Adipocyte (in vitro differentiated cells): ENCODE data around the gene CARD9.
"Not testable (repeated sequence)": the region's sequence is repeated elsewhere in the genome, so short reads cannot be mapped to it uniquely, and the experiment has no call there.

Source experiments
- DNase-seq: peaks from one replicate; pipeline ENCODE4 v3.0.0-alpha.2; 2015; ENCODE audit warnings: low read depth
- H3K27me3 ChIP-seq: replicated peaks from 2 replicates; pipeline ENCODE4 v1.7.0; 2013; ENCODE audit warnings: mild to moderate bottlenecking, low read length, moderate library complexity; ENCODE audit not compliant: control insufficient read depth, insufficient read depth
- H3K36me3 ChIP-seq: 2 replicates; pipeline ENCODE4 v1.7.0; 2013; ENCODE audit warnings: low read length, mild to moderate bottlenecking, moderate library complexity; ENCODE audit not compliant: control insufficient read depth, insufficient read depth, severe bottlenecking
- H3K4me1 ChIP-seq: 2 replicates; pipeline ENCODE4 v1.7.0; 2013; ENCODE audit warnings: mild to moderate bottlenecking, low read length, moderate library complexity; ENCODE audit not compliant: control insufficient read depth, insufficient read depth
- H3K4me3 ChIP-seq: 2 replicates; pipeline ENCODE4 v1.7.0; 2013; ENCODE audit warnings: mild to moderate bottlenecking, low read length, moderate library complexity
- H3K9ac ChIP-seq: 2 replicates; pipeline ENCODE4 v1.7.0; 2013; ENCODE audit warnings: mild to moderate bottlenecking, low read length, moderate library complexity
- H3K9me3 ChIP-seq: 2 replicates; pipeline ENCODE4 v1.7.0; 2013; ENCODE audit warnings: mild to moderate bottlenecking, low read length, moderate library complexity; ENCODE audit not compliant: control insufficient read depth

Gene CARD9

GRCh38 chr9:136351868-136352267, 21.6 kb downstream of the CARD9 start:
- not testable (repeated sequence) for H3K9me3 ChIP-seq, H3K36me3 ChIP-seq, H3K4me3 ChIP-seq, H3K9ac ChIP-seq, H3K4me1 ChIP-seq, H3K27me3 ChIP-seq, DNase-seq

DNA sequence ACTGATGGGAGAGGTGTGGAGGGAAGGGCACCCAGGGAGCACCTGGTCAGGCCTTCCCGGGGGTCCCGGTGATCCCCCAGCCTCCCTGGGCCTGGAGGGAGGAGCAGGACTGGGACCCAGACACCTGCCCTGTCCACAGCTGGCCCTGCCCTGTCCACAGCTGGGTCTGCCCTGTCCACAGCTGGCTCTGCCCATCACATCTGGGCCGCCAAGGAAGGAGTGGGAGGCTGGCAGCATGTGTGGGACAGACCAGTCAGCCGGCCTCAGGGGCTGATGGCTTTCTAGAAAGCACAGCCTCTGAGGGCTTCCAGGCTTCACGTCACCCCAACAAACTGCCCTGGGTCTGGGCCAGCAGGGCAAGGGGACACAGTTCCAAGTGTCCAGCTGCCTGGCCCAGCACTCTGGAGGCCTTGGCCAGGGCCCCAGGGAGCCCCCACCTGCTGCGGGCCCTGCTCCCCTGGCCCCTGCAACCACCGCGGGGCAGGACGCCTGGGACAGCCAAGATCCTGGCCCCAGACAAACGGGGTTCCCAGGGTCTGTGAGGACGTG, 22.1 kb downstream of the CARD9 start:
- DNase-seq = no peak
- peaks cover 7% of the 10 kb centered on the region for H3K4me1 ChIP-seq
- H3K4me3 ChIP-seq = no peak overlapping the region
- no peaks in the 10 kb centered on the region for H3K36me3 ChIP-seq
- H3K9me3 ChIP-seq = no peaks in the 10 kb centered on the region
- H3K9ac ChIP-seq = no peak overlapping the region
- H3K27me3 ChIP-seq = no peaks in the 10 kb centered on the region

DNA sequence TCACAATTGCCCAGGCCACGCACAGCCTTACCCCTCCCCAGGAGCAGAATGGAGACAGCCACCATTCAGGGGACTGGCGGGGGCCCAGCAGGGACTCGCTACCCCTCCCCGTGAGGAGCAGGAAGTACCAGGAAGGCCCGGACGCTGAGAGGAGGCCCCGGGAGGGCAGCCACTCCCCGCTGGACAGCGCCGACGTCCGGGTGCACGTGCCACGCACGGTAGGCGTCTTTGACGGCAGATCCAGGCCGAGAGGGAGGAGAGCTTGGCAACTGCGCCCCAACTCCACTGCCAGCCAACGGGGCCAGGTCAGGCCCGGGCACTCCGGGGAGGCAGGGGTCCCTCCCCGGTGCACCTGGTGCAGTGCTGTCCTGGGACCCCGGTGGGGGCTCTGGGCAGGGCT, 23.9 kb downstream of the CARD9 start:
- no peaks in the 10 kb centered on the region for H3K36me3 ChIP-seq
- H3K4me3 ChIP-seq = no peak overlapping the region
- H3K4me1 ChIP-seq = peaks cover 22% of the 10 kb centered on the region
- no peaks in the 10 kb centered on the region for H3K27me3 ChIP-seq
- H3K9me3 ChIP-seq = no peaks in the 10 kb centered on the region
- DNase-seq = no peak
- no peak overlapping the region for H3K9ac ChIP-seq

DNA sequence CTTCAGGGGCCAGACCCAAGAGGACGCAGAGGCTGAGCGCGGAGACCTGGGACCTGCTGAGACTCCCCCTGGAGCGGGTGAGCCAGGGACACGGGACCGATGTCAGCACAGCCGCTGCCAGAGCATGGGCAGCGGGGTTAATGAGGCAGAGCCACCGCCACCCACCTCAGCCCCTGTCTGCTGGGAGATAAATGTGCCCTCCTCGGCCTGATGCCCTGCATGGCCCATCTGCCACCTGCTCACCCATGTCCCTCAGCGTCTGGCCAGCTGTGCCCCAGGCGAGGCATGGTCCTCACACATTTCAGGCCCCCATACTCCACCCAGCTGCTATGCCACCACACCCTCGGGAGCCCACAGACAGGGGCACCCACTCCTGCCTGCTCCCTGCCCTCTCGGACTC, 24.8 kb downstream of the CARD9 start:
- peaks cover 22% of the 10 kb centered on the region for H3K4me1 ChIP-seq
- no peak overlapping the region for H3K4me3 ChIP-seq
- DNase-seq = no peak
- H3K9ac ChIP-seq = no peak overlapping the region
- no peaks in the 10 kb centered on the region for H3K27me3 ChIP-seq
- no peaks in the 10 kb centered on the region for H3K36me3 ChIP-seq
- no peaks in the 10 kb centered on the region for H3K9me3 ChIP-seq

DNA sequence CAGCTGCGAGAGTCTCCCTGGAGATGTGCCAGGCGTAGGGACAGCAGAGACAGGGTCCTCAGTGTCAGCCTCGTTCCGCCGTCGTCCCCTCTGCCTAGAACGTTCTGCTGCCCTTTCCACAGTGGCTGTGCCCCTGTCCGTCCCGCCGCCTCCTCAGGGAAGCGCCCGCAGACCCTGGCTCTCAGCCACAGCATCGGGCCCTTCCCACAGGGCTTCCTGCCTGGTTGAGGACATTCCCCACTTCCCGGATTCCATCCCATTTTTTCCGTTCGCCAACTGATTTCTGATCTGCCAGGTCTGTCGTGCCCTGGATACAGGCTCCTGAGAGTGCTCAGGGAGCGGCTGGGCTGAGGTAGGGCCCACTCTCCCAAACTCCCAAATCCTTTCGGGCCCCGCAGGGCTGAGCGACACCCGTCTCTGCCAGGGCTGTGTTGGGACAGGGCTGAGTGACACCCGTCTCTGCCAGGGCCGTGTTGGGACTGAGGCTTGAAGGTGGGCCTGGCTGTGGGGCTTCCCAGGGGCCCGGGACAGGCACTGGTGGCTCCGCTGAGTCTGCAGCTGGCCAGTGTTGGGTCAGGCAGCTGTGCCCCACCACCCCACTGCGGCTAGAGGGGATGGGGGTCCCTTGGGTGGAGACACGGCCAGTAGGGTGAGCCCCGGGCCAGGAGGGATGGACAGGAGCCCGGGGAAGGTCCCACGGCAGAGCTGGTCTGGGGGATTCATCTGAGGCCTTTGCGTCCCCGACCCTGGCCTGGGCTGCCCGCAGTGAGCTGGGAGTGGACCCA, 25.8 kb downstream of the CARD9 start:
- H3K36me3 ChIP-seq = no peaks in the 10 kb centered on the region
- no peaks in the 10 kb centered on the region for H3K9me3 ChIP-seq
- no peaks in the 10 kb centered on the region for H3K27me3 ChIP-seq
- no peak for DNase-seq
- no peak overlapping the region for H3K9ac ChIP-seq
- peaks cover 22% of the 10 kb centered on the region for H3K4me1 ChIP-seq
- no peak overlapping the region for H3K4me3 ChIP-seq

DNA sequence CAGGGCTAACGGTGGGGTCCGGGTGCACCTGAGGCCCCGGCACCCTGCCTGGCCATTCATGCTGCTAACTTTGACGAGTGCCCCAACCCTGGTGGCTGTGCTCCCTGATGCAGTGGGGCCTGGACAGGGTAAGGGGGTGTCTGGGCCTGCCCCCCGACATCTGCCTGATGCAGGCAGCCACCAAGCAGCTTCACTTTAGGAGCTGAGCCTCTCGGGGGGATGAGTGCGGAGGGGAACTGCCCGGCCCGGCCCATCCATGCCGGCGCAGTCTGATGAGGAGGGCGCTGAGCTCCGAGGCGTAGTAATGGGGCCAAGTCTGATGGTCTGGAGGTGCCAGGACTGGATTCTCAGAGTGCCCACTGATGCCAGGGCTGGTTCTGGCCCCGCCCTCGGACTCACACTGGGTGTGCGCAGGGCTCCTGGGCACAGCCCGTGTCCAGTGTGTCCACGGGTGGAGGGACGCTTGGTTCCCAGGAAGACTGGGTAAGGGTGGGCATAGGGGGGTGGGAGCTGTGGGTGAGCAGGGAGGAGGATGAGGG, 26.5 kb downstream of the CARD9 start:
- DNase-seq = no peak
- H3K9me3 ChIP-seq = no peaks in the 10 kb centered on the region
- peak overlapping the region; percentile 74 for H3K9ac ChIP-seq
- H3K36me3 ChIP-seq = no peaks in the 10 kb centered on the region
- no peak overlapping the region for H3K4me3 ChIP-seq
- peaks cover 22% of the 10 kb centered on the region for H3K4me1 ChIP-seq
- no peaks in the 10 kb centered on the region for H3K27me3 ChIP-seq

DNA sequence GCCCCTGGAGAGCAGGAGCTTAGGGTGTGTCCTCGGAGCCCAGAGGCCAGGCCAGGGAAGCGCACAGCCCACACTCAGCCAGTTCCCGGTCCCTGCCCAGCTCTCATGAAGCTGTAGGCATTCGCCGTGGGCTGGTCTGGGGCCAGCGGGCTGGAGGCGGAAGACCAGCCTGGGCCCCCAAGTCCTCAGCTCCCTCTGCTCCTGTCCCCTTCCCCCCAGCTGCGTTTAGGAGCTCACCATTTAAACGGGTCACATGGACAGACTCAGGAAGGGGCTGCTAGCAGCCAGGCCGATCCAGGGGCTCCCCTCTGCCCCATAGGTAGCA, 27.4 kb downstream of the CARD9 start:
- Histone ChIP-seq H3K36me3 (no peaks in the 10 kb centered on the region), H3K27me3 (no peaks in the 10 kb centered on the region)

DNA sequence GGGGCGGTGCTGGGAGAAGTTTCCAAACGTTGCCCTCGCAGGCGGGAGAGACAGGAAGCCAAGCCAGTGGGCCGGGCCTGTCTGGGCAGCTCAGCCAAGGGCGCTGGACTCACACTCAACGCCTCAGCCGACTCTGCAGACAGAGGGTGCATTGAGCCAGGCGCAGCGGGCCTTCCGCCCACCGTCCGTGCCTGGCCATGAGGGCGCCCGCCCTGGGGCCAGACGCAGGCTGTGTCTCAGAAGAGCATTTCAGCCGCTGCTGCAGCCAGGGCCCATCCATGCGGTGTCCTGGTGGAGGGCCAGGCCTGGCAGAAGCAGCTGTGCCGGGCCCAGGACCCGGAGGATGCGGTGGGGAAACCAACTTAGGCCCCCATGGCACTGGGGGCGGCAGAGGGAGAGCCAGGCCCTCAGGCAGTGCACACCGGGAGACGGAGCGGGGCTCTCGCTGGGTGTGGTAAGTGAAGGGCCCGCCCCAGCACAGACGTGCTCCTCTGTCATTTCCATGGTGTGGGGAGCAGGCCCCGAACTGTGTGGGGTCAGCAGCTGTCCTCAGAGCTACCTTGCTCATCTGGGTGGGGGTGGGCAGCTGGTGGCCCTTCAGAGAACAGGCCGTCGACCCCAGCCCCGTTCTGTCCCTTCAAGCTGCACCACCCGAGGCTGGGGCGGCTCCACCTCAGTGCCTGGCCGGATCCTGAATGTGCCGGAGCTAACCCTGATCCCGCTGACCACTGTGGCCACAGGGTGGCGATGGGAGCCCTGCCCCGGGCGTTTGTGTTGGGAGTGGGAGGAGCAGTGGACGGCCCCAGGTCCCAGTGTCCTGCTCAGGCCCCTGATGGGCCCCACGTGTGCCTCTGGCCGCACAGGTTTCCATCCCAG, 27.9 kb downstream of the CARD9 start:
- H3K4me1 ChIP-seq = peaks cover 22% of the 10 kb centered on the region

More for the DNA sequence above, 27.4 kb downstream of the CARD9 start:
- H3K9ac ChIP-seq = peak overlapping the region; percentile 74
- H3K4me1 ChIP-seq = peaks cover 22% of the 10 kb centered on the region
- no peak for DNase-seq
- H3K9me3 ChIP-seq = no peaks in the 10 kb centered on the region
- peak overlapping the region; percentile 69 for H3K4me3 ChIP-seq

DNA sequence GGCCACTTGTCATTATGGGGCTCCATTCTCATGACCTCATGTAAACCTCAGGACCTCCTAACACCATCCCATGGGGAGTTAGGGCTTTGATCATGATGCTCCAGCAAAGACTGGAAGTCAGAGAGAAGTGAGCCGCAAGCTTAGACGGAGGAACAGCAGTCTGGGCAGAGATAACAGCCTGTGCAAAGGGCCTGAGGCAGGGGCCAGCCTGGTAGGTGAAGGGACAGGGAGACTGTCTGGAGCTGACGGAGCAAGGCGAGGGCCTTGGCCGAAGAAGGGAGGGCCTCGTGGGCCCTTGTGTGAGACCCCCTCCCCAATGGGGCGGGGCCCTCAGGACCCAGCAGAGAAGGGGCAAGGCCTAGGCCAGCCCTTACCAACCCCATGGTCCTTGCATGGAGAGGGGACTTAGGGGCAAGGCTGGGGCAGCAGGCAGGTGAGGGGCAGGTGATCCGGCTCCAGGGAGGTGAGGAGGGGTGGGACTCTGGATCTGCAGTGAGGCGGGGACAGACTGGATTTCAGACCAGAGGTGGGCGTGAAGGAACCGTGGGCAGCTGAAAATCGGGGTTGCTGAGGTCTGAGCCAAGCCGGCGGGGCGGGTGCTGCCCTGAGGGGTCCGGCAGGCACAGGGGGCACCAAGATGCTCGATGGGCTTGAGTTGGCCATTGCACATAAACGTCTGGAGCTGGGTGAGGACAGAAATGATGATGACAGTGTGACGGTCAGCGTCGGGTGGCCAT, 28.8 kb downstream of the CARD9 start:
- Histone ChIP-seq H3K36me3 (no peaks in the 10 kb centered on the region), H3K9me3 (no peaks in the 10 kb centered on the region), H3K4me3 (peak overlapping the region; percentile 69), H3K4me1 (peaks cover 22% of the 10 kb centered on the region), H3K27me3 (no peaks in the 10 kb centered on the region), H3K9ac (peak overlapping the region; percentile 74)
- DNase-seq = no peak

More for the DNA sequence above, 27.9 kb downstream of the CARD9 start:
- H3K36me3 ChIP-seq = no peaks in the 10 kb centered on the region
- DNase-seq = peak; percentile 34
- H3K27me3 ChIP-seq = no peaks in the 10 kb centered on the region
- peak overlapping the region; percentile 74 for H3K9ac ChIP-seq
- peak overlapping the region; percentile 69 for H3K4me3 ChIP-seq
- no peaks in the 10 kb centered on the region for H3K9me3 ChIP-seq

DNA sequence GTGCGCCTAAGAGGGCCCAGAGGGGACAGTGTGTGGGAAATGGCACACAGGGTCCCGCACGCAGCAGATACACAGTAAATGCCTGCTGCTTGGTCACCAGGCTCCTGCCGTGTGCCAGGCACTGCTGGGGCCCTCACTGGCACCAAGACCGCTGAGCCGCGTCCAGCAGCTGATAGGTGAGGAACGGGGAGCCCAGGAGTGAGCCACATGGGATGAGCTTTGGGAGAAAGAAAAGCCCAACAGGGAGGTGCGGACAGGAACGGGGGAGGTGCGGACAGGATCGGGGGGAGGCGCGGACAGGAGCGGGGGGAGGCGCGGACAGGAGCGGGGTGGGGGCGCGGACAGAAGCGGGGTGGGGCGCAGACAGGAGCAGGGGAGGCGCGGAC, 29.6 kb downstream of the CARD9 start:
- no peaks in the 10 kb centered on the region for H3K27me3 ChIP-seq
- DNase-seq = no peak
- H3K9me3 ChIP-seq = no peaks in the 10 kb centered on the region
- H3K4me3 ChIP-seq = no peak overlapping the region
- peaks cover 22% of the 10 kb centered on the region for H3K4me1 ChIP-seq
- H3K36me3 ChIP-seq = no peaks in the 10 kb centered on the region
- H3K9ac ChIP-seq = no peak overlapping the region
